Ishikawa (cell line): ENCODE results near the gene KRTAP19-8.

Experiments
- CEBPB ChIP-seq: IDR thresholded peaks from 2 replicates; pipeline ENCODE4 v1.6.1; 2012
- EGR1 ChIP-seq: IDR thresholded peaks from 2 replicates; pipeline ENCODE4 v1.6.1; 2012
- EP300 ChIP-seq: IDR thresholded peaks from 2 replicates; pipeline ENCODE4 v1.6.1; 2012; ENCODE audit warnings: borderline replicate concordance
- FOXM1 ChIP-seq: IDR thresholded peaks from 2 replicates; pipeline ENCODE4 v1.6.1; 2012; ENCODE audit warnings: low read depth, borderline replicate concordance
- MAX ChIP-seq: IDR thresholded peaks from 2 replicates; pipeline ENCODE4 v1.6.1; 2012
- NFIC ChIP-seq: IDR thresholded peaks from 2 replicates; pipeline ENCODE4 v1.6.1; 2012
- RAD21 ChIP-seq: IDR thresholded peaks from 2 replicates; pipeline ENCODE4 v1.6.1; 2012; ENCODE audit warnings: low read depth
- REST ChIP-seq: IDR thresholded peaks from 2 replicates; pipeline ENCODE4 v1.6.1; 2012; ENCODE audit warnings: low read depth, mild to moderate bottlenecking
- TAF1 ChIP-seq: IDR thresholded peaks from 2 replicates; pipeline ENCODE4 v1.6.1; 2012; ENCODE audit warnings: low read depth, mild to moderate bottlenecking
- TEAD4 ChIP-seq: IDR thresholded peaks from 2 replicates; pipeline ENCODE4 v1.6.1; 2012
- YY1 ChIP-seq: IDR thresholded peaks from 2 replicates; pipeline ENCODE4 v1.6.1; 2012; ENCODE audit warnings: low read depth
- ZBTB7A ChIP-seq: IDR thresholded peaks from 2 replicates; pipeline ENCODE4 v1.6.1; 2012; ENCODE audit warnings: low read depth

GRCh38 chr21:31043471-31043870 lies 5.2 kb upstream of the KRTAP19-8 start:
- TF ChIP-seq CEBPB, result no peak
- no peak for TF ChIP-seq EP300
- no peak for TF ChIP-seq TAF1
- no peak for TF ChIP-seq REST
- no peak for TF ChIP-seq MAX
- TF ChIP-seq NFIC, result no peak
- no peak for TF ChIP-seq FOXM1
- TF ChIP-seq TEAD4, result no peak
- TF ChIP-seq YY1, result no peak
- no peak for TF ChIP-seq EGR1
- no peak for TF ChIP-seq ZBTB7A
- no peak for TF ChIP-seq RAD21
